ENCODE measurements around the gene PGS1. TPM values are rescaled to one million over a fixed set of nuclear protein-coding genes. Genes with fewer than 3 reads are reported as not detected.
A peak's percentile ranks its signal among the peaks of the same experiment; 100 is the strongest.

PGS1 gene
- total RNA-seq, 4 donors from 2014 or later, result 12.9 to 75.4 (median 63.1) TPM

GRCh38 chr17:78364436-78365281 lies 13.8 kb upstream of the PGS1 start:
- H3K27ac ChIP-seq, result peak overlapping the region in 1 of 2 donors; percentile 77
- intact Hi-C loops (cut with DNase I; ENCODE audit: low total_unique reads), result loop anchor here (5.0 kb wide), 1 partner anchor 58 kb away; no protein-coding TSS in a partner anchor
- DNase-seq, result no peak
- H3K4me1 ChIP-seq, result peaks cover 0 to 9% of the 10 kb centered on the region in 2 donors
- no peaks in the 10 kb centered on the region for H3K36me3 ChIP-seq
- no peaks in the 10 kb centered on the region for H3K27me3 ChIP-seq
- TF ChIP-seq, protein P1, sequence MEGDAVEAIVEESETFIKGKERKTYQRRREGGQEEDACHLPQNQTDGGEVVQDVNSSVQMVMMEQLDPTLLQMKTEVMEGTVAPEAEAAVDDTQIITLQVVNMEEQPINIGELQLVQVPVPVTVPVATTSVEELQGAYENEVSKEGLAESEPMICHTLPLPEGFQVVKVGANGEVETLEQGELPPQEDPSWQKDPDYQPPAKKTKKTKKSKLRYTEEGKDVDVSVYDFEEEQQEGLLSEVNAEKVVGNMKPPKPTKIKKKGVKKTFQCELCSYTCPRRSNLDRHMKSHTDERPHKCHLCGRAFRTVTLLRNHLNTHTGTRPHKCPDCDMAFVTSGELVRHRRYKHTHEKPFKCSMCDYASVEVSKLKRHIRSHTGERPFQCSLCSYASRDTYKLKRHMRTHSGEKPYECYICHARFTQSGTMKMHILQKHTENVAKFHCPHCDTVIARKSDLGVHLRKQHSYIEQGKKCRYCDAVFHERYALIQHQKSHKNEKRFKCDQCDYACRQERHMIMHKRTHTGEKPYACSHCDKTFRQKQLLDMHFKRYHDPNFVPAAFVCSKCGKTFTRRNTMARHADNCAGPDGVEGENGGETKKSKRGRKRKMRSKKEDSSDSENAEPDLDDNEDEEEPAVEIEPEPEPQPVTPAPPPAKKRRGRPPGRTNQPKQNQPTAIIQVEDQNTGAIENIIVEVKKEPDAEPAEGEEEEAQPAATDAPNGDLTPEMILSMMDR (IDR thresholded peaks at IDR 0.05), result no peak
- TF ChIP-seq POLR2A (IDR thresholded peaks at IDR 0.05), result no peak
- H3K9me3 ChIP-seq, result no peaks in the 10 kb centered on the region
- no peak overlapping the region for H3K4me3 ChIP-seq

DNA sequence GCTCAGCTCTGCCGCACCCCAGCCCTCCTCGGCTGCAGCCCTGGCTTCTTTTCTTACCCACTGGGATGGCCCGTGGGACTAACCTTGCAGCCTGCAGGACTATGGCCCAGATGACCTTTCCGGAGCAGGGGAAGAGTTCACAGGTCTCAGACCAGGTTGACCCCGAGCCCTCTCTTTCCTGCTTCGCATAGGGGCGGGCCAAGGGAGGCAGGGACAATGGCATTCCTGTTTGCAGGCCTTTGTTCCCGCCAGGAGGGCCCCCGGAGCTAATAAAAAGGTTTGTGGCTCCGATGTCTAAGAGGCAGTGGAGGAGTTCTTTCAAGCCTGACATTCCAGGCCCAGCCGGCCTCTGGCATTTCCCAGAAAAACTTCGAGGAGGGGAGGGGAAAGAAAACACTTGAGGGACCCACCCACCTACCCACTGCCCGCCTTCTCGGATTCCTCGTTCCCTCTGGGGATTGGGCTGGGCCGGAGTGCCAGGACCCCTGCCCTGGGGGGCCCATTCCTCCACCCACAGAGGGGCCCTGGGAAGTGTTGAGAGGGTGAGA lies 12.8 kb upstream of the PGS1 start:
- H3K4me3 ChIP-seq, result no peak overlapping the region
- H3K27me3 ChIP-seq, result no peaks in the 10 kb centered on the region
- no peaks in the 10 kb centered on the region for H3K36me3 ChIP-seq
- H3K27ac ChIP-seq, result peak overlapping the region; percentile 53 to 77
- no peak for TF ChIP-seq POLR2A (IDR thresholded peaks at IDR 0.05)
- TF ChIP-seq, protein P1 (IDR thresholded peaks at IDR 0.05), result no peak
- DNase-seq, result no peak
- peaks cover 0 to 9% of the 10 kb centered on the region in 2 donors for H3K4me1 ChIP-seq
- H3K9me3 ChIP-seq, result no peaks in the 10 kb centered on the region
- intact Hi-C loops (cut with DNase I; ENCODE audit: low total_unique reads), result no loop called here

DNA sequence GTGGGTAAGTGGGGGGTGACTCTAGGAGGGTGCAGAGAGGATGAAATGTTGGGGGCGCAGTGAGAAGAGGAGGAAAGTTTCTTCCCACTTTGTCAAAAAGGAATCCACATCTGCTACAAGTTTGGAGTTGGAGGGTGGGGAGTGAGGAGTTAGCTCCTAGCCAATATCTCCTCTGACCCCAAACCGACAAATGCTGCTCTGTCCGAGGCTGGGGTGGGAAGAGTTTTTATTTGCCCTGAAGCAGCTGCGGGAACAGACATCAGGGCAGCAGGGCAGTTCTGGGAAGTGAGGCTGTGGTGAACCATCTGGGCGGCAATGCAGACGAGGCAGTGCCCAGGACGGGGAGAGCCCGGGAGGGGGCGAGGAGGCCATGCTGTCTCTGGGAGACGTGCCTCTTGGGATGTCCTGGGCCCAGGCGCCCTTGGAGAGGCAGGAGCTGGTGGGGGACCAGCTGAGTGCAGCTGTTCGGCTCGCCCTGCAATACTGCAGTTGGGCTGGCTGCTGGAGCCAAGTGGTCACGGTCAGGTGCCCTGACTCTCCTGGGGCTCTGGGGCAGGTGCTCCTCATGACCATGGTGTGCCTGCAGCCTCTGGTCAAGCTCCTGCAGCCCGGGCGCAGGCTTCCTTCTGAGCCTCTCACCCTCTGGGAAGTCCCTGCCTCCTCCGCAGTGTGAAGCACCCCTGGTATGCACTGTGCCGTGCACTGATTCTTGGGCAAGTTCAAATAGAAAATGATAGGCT lies 12.2 kb upstream of the PGS1 start:
- Histone ChIP-seq H3K27me3 (no peaks in the 10 kb centered on the region), H3K27ac (peak overlapping the region; percentile 53 to 77), H3K4me1 (peaks cover 0 to 9% of the 10 kb centered on the region in 2 donors), H3K36me3 (no peaks in the 10 kb centered on the region), H3K4me3 (no peak overlapping the region), H3K9me3 (no peaks in the 10 kb centered on the region)
- DNase-seq, result no peak
- TF ChIP-seq, protein P1 (IDR thresholded peaks at IDR 0.05), result no peak
- intact Hi-C loops (cut with DNase I; ENCODE audit: low total_unique reads), result no loop called here

- H3K27ac ChIP-seq, result no peak overlapping the region
- no peak overlapping the region for H3K4me3 ChIP-seq
- peaks cover 0 to 9% of the 10 kb centered on the region in 2 donors for H3K4me1 ChIP-seq
- TF ChIP-seq, protein P1 (IDR thresholded peaks at IDR 0.05), result no peak
- no peak for TF ChIP-seq POLR2A (IDR thresholded peaks at IDR 0.05)
- H3K9me3 ChIP-seq, result no peaks in the 10 kb centered on the region
- no peaks in the 10 kb centered on the region for H3K36me3 ChIP-seq
- intact Hi-C loops (cut with DNase I; ENCODE audit: low total_unique reads), result no loop called here
- no peaks in the 10 kb centered on the region for H3K27me3 ChIP-seq
- DNase-seq, result no peak
Observed at GRCh38 chr17:78367193-78367592, 11.3 kb upstream of the PGS1 start.

All from uterus (tissue), 4 donors.